ENCODE measurements around the gene DNAJC1.

DNAJC1 gene

DNA sequence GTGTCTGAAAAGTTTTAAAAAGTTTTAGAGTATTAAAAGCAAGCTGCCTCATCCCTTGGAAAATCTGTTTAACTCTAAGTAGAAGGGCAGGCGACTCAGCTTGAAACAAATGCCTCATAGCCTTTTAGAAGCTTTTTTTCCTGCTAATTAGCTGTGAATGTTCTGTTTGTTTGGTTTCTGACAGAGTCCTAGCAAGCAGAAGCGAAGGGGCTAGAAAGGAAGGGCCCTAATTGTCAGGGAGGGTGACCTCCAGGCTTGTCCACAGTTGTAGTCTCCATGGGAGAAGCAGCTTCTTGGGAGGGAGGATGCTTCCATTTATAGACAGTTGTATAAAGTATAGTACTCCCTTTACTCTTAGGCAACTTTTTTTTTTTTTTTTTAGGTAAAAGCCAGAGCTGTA, 90.9 kb downstream of the DNAJC1 start:
- DNase-seq (ENCODE audit: extremely low read depth, low read depth) = no peak
- H3K4me3 ChIP-seq (replicated peaks; ENCODE audit: low read depth, low read length) = no peak overlapping the region
- TF ChIP-seq, protein P1, sequence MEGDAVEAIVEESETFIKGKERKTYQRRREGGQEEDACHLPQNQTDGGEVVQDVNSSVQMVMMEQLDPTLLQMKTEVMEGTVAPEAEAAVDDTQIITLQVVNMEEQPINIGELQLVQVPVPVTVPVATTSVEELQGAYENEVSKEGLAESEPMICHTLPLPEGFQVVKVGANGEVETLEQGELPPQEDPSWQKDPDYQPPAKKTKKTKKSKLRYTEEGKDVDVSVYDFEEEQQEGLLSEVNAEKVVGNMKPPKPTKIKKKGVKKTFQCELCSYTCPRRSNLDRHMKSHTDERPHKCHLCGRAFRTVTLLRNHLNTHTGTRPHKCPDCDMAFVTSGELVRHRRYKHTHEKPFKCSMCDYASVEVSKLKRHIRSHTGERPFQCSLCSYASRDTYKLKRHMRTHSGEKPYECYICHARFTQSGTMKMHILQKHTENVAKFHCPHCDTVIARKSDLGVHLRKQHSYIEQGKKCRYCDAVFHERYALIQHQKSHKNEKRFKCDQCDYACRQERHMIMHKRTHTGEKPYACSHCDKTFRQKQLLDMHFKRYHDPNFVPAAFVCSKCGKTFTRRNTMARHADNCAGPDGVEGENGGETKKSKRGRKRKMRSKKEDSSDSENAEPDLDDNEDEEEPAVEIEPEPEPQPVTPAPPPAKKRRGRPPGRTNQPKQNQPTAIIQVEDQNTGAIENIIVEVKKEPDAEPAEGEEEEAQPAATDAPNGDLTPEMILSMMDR (IDR thresholded peaks at IDR 0.05; ENCODE audit: low read depth, low read length, missing control alignments) = no peak

DNA sequence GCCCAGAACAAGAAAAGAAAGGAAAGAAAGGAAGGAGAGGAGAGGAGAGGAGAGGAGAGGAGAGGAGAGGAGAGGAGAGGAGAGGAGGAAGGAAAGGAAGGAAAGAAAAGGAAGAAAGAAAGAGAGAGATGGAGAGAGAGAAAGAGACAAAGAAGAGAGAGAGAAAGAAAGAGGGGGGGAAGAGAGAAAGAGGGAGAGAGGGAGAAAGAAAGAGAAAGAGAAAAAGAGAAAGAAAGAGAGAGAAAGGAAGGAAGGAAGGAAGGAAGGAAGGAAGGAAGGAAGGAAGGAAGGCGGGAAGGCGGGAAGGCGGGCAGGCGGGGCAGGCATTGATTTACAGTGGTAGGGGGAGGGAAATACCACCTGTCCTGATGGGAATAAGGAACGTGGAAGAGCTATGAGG, 92.7 kb downstream of the DNAJC1 start:
- TF ChIP-seq, protein P1 (IDR thresholded peaks at IDR 0.05; ENCODE audit: low read depth, low read length, missing control alignments) = no peak
- no peak overlapping the region for H3K4me3 ChIP-seq (replicated peaks; ENCODE audit: low read depth, low read length)
- DNase-seq (ENCODE audit: extremely low read depth, low read depth) = no peak

DNA sequence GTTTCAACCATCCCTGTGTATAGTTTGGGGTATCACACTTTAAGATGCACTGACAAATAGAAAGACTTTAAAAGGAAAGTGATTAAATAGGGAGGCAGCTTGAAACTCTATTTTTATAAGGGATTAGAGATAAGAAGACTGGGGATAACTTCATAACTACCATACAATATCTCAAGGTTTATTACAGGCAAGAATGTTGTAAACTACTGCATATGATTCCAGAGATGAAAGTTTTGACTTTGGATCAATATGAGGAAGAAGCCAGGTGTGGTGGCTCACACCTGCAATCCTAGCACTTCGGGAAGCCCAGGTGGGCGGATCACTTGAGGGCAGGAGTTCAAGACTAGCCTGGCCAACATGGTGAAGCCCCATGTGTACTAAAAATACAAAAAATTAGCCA, 96.1 kb downstream of the DNAJC1 start:
- no peak overlapping the region for H3K4me3 ChIP-seq (replicated peaks; ENCODE audit: low read depth, low read length)
- DNase-seq (ENCODE audit: extremely low read depth, low read depth) = no peak
- TF ChIP-seq, protein P1 (IDR thresholded peaks at IDR 0.05; ENCODE audit: low read depth, low read length, missing control alignments) = no peak

DNA sequence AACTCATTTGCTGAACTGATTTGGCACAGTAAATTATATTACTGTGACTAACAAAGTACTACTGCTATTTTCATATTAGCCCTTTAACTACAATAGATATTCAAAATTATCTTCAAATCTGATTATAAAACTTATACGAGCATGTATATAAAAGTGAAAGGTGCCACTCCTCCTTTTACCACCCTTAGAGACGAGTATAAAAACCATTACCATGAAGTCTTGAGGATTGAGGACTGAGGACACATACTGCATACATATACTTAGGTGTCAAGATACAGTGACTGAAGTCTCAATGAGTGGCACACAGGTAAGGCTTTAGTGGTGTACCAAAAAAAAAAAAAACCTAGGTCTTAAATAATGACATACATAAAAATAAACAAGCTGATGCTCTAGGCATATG, 98.6 kb downstream of the DNAJC1 start:
- no peak for DNase-seq (ENCODE audit: extremely low read depth, low read depth)
- TF ChIP-seq, protein P1 (IDR thresholded peaks at IDR 0.05; ENCODE audit: low read depth, low read length, missing control alignments) = no peak
- H3K4me3 ChIP-seq (replicated peaks; ENCODE audit: low read depth, low read length) = no peak overlapping the region

DNA sequence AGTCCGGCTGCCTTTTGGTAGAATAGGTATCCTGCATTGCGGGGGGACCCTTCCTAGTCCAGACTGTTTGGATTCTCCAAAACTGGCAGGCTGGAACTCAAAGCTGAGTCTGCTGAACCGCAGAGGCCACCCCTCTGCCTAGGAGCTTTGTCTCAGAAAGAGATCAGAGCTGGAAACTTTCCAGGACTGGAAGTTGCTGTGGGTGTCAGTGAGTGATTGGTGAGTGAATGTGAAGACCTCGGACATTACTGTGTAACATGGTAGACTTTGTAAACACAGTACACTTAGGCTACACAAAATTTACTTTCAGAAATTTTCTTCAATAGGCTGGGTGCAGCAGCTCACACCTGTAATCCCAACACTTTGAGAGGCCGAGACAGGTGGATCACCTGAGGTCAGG, 103.8 kb downstream of the DNAJC1 start:
- no peak overlapping the region for H3K4me3 ChIP-seq (replicated peaks; ENCODE audit: low read depth, low read length)
- DNase-seq (ENCODE audit: extremely low read depth, low read depth) = no peak
- TF ChIP-seq, protein P1 (IDR thresholded peaks at IDR 0.05; ENCODE audit: low read depth, low read length, missing control alignments) = no peak

DNA sequence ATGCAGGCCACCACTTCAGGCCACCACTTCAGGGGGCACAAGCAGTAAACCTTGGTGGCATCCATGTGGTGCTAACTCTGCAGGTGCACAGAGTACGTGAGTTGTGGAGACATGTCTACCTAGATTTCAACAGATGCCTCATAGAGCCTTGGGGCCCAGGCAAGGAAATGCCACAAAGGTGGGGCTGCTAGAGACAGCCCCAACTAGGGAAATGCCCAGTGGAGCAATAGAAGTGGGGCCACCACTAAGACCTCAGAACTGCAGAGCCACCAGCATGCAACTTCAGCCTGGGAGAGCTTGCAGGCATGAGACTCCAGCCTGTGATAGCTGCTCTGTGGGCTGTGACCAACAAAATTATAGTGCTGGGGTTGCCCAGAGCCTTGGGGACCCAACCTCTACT, 107.6 kb downstream of the DNAJC1 start:
- DNase-seq (ENCODE audit: extremely low read depth, low read depth) = no peak
- H3K4me3 ChIP-seq (replicated peaks; ENCODE audit: low read depth, low read length) = no peak overlapping the region
- TF ChIP-seq, protein P1 (IDR thresholded peaks at IDR 0.05; ENCODE audit: low read depth, low read length, missing control alignments) = no peak

DNA sequence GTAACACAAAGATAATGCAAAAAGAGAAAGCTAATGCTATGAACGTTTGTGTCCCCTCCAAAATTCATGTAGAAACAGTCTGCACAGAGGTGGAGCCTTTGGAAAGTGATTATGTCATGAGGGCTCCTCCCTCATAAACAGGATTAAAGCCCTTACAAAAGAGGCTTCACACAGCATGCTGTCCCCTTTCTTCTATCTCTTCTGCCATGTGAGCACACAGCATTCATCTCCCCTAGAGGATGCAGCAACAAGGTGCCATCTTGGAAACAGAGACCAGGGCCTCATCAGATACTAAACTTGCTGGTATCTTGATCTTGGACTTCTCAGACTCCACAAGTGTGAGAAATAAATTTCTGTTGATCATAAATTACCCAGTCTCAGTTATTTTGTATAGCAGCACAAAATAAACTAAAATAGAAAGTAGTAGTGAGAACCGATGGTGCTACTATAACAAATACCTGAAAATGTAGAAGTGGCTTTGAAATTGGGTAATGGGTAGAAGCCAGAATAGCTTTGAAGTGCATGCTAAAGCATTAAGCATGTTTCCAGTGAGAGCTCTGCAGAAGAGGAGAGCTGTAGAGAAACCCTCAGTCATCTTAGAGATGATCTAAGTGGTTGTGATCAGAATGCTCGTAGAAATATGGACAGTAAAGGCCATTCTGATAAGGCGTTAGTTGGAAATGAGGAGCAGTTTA, 108.7 kb downstream of the DNAJC1 start:
- TF ChIP-seq, protein P1 (IDR thresholded peaks at IDR 0.05; ENCODE audit: low read depth, low read length, missing control alignments) = no peak
- no peak for DNase-seq (ENCODE audit: extremely low read depth, low read depth)
- no peak overlapping the region for H3K4me3 ChIP-seq (replicated peaks; ENCODE audit: low read depth, low read length)
